ENCODE measurements around the gene SOX15. TPM values are rescaled to one million over a fixed set of nuclear protein-coding genes. Genes with fewer than 3 reads are reported as not detected.

The SOX15 gene
- total RNA-seq (2022; extraction: Qiagen RNA extraction; ENCODE audit: low read depth), result 0.16 to 0.30 TPM (median 0.19 TPM) in 5 replicates

DNA sequence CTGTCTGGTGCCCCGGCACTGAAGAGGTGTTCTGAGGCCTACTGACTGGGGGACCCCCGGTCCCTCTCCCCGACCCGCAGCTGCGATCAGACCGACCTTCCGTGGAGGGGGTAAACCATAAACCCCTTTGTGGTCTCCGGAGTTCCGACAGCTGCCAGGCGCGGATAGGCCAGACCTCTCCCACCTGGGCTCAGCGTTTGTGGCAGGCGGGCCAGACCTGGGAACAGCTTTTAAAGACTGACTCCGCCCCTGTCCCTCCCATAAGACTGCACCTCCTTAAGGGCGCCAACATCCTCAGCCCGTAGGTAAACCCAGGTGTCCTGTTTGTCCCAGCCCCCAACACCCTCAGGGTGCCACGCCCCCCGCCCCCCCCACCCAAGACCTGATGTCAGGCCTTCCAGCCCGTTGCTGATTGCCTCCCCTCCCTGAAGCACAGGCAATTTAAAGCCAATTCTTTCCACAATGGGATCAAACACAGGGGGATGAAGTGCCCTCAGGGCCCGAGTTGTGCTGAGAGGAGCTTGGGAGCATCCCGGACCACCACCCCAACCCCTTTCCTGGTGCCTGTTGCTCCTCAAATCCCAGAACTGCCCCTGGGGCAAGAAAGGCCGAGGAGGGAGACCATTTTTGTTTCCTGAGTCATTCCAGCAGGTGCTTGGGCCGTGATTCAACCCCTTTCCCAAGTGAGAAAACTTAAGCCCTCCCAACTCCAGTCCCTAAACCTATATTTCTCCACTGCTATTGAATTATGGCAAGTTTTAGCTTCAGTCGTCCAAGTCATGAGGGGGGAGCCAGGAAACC is at the start of gene SOX15:
Gene SOX15 (minus strand): TSS at position 204 of the 801 bp plus-strand sequence. CDS start 418 bp downstream, outside the sequence.

DNA sequence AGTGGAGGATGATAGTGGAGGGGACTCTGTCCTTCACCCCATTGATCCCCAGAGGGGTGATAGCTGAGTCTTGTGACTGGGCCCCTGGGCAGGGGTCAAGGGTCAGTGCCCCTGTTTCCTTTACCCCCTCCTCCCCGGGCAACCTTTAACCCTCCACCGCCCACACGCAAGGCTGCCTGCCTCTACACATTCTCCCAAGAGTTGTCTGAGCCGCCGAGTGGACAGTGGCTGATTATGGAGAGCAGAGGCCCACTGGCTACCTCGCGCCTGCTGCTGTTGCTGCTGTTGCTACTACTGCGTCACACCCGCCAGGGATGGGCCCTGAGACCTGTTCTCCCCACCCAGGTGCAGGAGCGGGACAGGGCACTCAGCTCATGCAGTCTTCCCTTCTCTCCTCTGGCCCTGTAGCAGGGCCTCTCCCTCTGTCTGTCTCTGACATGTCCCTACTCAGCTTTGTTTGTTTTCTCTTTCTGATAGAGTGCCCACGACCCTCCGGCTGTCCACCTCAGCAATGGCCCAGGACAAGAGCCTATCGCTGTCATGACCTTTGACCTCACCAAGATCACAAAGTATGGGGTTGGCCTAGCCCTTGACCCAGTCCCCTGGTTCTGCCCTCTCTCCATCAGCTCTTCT is 40.2 kb upstream of the SOX15 start, which contains the start of gene SHBG:
Gene SHBG (plus strand): TSS at position 197 of the 633 bp plus-strand sequence. CDS start 38 bp downstream, at position 235.

DNA sequence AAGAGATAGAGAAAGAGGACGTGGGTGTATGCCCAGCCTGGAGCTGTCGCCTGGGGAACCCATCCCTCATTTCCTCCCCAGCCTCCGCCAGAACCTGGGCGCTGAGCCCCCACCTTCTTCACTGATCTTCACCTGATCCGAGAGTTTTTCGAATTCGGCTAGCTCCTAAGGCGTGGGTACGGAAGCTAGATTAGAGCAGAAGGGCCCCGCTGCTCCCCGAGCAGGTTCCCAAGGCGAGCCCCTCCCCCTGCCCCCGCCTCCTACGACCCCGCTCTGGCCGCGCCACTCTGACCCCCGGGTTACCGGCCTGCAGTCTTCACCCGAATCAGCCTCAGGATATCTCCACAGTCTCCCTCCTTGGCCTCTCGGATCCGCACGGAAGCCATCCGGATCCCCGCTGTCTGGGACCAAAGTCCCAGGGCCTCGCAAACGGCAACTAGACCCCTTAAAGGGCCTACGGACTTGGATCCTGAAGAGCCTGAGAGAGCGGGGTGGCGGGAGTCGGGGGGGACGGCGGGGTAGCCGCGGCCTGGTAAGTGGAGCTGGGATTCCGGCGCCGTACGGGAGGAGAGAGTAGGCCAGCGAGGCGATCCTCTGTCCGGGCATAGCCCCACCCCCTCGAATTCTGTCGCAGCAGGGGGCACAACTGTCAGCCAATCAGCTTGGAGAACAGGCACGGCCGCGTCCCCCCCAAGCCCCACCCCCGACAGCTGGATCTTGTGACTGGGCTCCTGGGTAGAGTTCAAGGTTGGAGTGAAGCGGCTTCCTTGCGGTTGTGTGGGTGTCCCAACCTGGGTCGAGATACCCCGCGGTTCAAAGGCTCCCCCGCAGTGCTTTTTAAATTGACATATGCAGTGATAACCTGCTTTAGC is 37.6 kb upstream of the SOX15 start, which contains the start of gene SAT2:
Gene SAT2 (minus strand): TSS at position 572 of the 872 bp plus-strand sequence. CDS start 186 bp downstream, at position 386.

DNA sequence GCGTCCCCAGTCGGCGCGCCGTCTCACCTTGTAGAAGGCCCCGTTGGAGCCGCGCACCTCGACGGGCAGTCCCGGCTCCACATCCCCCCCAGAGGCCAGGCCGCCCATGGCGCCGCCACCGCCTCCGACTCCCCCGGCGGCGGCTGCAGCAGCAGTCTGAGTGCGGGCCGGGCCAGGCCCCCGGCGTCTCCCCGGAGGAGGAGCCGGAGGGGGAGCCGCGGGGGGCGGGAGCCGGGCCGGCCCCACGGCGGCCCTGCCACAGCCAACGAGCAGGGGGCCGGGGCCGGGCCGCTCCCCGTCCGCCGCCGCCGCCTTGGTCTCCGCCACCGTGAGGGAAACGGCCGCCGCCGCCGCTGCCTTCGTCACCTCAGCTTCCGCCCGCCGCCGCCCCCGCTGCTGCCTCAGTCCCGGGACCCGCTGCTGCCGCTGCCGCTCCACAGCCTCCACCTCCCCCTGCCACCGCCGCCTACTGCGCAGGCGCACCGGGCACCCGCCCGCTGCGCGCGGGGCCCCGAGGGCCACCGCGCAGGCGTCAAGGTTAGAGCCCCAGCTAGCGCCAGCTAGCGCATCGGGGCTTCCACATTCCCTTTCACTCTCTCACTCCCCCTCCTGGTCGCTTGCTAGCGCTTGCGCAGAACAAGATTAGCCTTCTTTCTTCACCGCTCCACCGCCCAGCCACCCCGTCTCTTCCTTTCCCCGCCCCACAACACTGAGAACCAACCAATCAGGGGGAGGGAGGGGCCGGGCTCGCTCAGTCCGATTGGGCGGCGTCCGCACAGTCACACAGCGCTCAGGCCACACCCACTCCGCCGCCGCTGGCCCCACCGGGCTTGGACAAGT is 24.8 kb upstream of the SOX15 start, which contains the start of gene FXR2:
Gene FXR2 (minus strand): TSS at position 473 of the 840 bp plus-strand sequence. CDS start 365 bp downstream, at position 108.

DNA sequence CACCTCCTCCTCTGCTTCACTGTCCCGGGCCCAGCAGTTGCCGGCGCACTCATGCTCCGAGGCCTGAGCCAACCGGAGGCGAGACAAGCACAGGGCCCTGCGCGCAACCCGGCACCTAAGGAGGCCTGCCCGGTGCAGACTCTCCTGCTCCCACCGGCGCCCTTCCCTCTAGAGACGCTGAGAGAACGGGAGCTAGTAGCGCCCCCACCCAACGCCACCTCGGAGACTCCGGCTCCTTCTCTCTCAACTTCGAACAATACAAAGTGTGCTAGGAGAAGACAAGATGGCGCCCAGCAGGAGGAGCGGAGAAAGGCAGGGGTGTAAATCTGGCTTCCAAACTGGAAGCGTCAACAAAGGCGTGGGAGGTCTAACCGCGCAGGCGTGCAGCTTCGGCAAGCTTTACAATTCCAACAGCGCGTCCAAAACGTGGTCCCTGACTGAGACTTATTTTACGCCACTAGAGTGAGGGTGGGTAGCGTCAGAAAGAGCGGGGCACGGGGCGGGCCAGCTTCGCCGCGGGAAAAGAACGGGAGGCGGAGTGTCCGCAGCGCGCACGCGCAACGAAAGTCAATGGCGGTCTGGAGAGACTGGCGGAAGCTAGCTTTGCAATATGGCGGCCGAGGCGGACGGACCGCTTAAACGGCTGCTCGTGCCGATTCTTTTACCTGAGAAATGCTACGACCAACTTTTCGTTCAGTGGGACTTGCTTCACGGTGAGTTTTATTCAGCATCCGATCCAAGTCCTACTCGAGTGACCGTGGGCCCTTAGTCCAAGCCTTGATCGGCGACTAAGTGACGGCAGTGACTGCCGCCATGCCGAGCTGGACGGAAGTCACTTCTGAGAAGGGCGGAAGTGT is 6.4 kb downstream of the SOX15 start, which contains the start of gene MPDU1:
Gene MPDU1 (plus strand): TSS at position 600 of the 857 bp plus-strand sequence. CDS start 11 bp downstream, at position 611.

DNA sequence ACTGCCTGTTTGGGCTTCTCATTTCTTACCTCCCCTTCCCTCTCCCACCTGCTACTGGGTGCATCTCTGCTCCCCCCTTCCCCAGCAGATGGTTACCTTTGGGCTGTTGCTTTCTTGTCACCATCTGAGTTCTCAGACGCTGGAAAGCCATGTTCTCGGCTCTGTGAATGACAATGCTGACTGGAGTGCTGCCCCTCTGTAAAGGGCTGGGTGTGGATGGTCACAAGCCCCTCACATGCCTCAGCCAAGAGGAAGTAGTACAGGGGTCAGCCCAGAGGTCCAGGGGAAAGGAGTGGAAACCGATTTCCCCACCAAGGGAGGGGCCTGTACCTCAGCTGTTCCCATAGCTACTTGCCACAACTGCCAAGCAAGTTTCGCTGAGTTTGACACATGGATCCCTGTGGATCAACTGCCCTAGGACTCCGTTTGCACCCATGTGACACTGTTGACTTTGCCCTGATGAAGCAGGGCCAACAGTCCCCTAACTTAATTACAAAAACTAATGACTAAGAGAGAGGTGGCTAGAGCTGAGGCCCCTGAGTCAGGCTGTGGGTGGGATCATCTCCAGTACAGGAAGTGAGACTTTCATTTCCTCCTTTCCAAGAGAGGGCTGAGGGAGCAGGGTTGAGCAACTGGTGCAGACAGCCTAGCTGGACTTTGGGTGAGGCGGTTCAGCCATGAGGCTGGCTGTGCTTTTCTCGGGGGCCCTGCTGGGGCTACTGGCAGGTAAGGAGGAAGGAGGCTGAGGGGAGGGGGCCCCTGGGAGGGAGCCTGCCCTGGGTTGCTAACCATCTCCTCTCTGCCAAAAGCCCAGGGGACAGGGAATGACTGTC is 10.7 kb downstream of the SOX15 start, which contains the start of gene CD68:
Gene CD68 (plus strand): TSS at position 638 of the 833 bp plus-strand sequence. CDS start 40 bp downstream, at position 678.

DNA sequence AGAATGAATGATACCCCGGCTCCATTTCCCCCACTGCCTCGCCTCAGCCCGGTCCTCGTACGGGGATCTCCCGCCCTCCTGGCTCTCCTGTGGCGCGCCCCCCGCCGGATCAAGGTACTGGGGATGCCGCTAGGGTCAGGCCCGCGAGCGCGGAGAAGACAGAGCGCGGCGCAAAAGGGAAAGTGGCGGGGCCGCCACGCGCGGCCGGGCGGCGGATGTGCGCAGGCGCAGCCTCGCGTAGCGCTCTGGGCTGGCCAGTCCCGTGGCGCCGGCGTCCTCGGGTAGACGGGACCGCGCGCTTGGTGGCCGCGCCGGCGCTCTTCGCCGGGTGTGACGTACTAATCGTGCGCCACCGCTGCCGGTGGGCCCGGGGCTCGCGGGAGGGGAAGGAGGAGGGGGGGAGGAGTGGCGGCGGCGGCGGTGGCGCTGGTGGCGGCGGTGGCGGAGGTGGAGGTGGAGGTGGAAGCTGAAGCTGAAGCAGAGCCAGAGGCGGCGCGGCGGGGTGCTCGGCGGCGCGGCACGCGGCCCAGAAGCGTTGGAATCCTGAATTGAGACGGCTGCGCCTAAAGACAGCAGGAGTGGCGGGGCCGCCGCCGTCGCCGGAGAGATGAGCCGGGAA is 28.2 kb downstream of the SOX15 start, which contains the start of gene SENP3:
Gene SENP3 (plus strand): TSS at position 331 of the 619 bp plus-strand sequence. CDS start 1,158 bp downstream, outside the sequence.

DNA sequence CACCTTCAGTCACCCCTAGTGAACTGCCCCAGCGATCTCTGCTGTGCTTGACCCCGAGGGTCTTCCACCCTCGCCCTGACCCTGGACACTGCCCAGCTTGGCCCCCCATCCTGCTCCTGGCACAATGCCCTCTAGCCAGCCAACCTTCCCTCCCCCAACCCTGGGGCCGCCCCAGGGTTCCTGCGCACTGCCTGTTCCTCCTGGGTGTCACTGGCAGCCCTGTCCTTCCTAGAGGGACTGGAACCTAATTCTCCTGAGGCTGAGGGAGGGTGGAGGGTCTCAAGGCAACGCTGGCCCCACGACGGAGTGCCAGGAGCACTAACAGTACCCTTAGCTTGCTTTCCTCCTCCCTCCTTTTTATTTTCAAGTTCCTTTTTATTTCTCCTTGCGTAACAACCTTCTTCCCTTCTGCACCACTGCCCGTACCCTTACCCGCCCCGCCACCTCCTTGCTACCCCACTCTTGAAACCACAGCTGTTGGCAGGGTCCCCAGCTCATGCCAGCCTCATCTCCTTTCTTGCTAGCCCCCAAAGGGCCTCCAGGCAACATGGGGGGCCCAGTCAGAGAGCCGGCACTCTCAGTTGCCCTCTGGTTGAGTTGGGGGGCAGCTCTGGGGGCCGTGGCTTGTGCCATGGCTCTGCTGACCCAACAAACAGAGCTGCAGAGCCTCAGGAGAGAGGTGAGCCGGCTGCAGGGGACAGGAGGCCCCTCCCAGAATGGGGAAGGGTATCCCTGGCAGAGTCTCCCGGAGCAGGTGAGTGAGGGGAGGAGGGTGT is 31.2 kb downstream of the SOX15 start, which contains the start of gene TNFSF13:
Gene TNFSF13 (plus strand): TSS at position 207 of the 776 bp plus-strand sequence. CDS start 290 bp downstream, at position 497.

DNA sequence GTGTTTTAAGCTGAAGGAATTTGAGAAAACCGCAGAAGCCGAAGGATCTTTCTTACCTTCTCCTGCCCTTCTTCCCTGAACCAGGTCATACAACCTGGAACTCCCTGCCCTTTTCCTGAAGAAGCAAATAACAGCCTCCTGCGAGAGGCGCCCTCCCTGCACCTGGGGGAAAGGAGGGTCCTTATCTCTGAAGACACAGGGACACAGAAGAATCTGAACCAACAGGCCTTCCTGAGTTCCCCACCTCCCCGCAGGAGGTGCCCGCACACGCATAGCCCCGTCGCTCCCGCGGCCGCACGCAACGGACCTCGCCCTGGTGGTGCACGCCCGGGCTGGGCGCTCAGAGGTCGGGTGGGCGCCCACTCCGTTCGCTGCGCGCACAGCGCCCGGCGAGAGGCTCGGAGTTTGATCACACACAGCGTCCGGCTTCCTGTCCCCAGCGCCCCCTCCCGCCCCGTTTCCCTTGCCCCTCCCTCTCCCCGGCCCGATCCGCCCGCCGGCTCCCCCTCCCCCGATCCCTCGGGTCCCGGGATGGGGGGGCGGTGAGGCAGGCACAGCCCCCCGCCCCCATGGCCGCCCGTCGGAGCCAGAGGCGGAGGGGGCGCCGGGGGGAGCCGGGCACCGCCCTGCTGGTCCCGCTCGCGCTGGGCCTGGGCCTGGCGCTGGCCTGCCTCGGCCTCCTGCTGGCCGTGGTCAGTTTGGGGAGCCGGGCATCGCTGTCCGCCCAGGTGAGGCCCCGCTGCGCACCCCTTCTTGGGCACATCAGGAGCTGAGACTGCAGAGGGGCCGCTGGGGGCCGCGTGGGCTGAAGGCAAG is 41.1 kb downstream of the SOX15 start, which contains the start of gene TNFSF12:
Gene TNFSF12 (plus strand): TSS at position 474 of the 816 bp plus-strand sequence. CDS start 96 bp downstream, at position 570.

Other genes with a start within 250 kb of the SOX15 start
- gene KCTD11, start 237.9 kb downstream of the SOX15 start, total RNA-seq (2022; extraction: Qiagen RNA extraction; ENCODE audit: low read depth), result 10.7 to 15.4 TPM (median 12.9 TPM) in 5 replicates
- gene TMEM95, start 234.9 kb downstream of the SOX15 start, total RNA-seq (2022; extraction: Qiagen RNA extraction; ENCODE audit: low read depth), result not detected in 5 replicates
- gene TNK1, start 209.0 kb downstream of the SOX15 start, total RNA-seq (2022; extraction: Qiagen RNA extraction; ENCODE audit: low read depth), result 1.5 to 2.1 TPM (median 1.9 TPM) in 5 replicates
- gene PLSCR3, start 195.6 kb downstream of the SOX15 start, total RNA-seq (2022; extraction: Qiagen RNA extraction; ENCODE audit: low read depth), result 35.0 to 47.4 TPM (median 36.8 TPM) in 5 replicates
- 183 to 235 TPM (median 214 TPM) in 5 replicates for gene TMEM256, start 186.0 kb downstream of the SOX15 start, total RNA-seq (2022; extraction: Qiagen RNA extraction; ENCODE audit: low read depth)
- gene NLGN2, start 182.2 kb downstream of the SOX15 start, total RNA-seq (2022; extraction: Qiagen RNA extraction; ENCODE audit: low read depth), result 13.0 to 21.8 TPM (median 16.6 TPM) in 5 replicates
- not detected in 5 replicates for gene SPEM1, start 169.8 kb downstream of the SOX15 start, total RNA-seq (2022; extraction: Qiagen RNA extraction; ENCODE audit: low read depth)
- gene SPEM2, start 164.5 kb downstream of the SOX15 start, total RNA-seq (2022; extraction: Qiagen RNA extraction; ENCODE audit: low read depth), result 0.08 TPM in 1 of 5 replicates, not detected in the others
- gene SPEM3, start 161.2 kb downstream of the SOX15 start, total RNA-seq (2022; extraction: Qiagen RNA extraction; ENCODE audit: low read depth), result not detected in 5 replicates
- gene TMEM102, start 154.7 kb downstream of the SOX15 start, total RNA-seq (2022; extraction: Qiagen RNA extraction; ENCODE audit: low read depth), result 8.7 to 15.2 TPM (median 12.6 TPM) in 5 replicates
- 0.74 to 1.4 TPM (median 1.2 TPM) in 5 replicates for gene FGF11, start 150.6 kb downstream of the SOX15 start, total RNA-seq (2022; extraction: Qiagen RNA extraction; ENCODE audit: low read depth)
- gene CHRNB1, start 145.0 kb downstream of the SOX15 start, total RNA-seq (2022; extraction: Qiagen RNA extraction; ENCODE audit: low read depth), result 5.7 to 8.0 TPM (median 7.2 TPM) in 5 replicates
- 17.8 to 24.3 TPM (median 22.7 TPM) in 5 replicates for gene ZBTB4, start 110.5 kb downstream of the SOX15 start, total RNA-seq (2022; extraction: Qiagen RNA extraction; ENCODE audit: low read depth)
- not detected in 5 replicates for gene SLC35G6, start 108.6 kb downstream of the SOX15 start, total RNA-seq (2022; extraction: Qiagen RNA extraction; ENCODE audit: low read depth)
- 62.1 to 84.5 TPM (median 77.7 TPM) in 5 replicates for gene POLR2A, start 105.7 kb downstream of the SOX15 start, total RNA-seq (2022; extraction: Qiagen RNA extraction; ENCODE audit: low read depth)
- 8.8 to 13.0 TPM (median 10.7 TPM) in 5 replicates for gene TNFSF12, start 41.0 kb downstream of the SOX15 start, total RNA-seq (2022; extraction: Qiagen RNA extraction; ENCODE audit: low read depth)
- gene TNFSF13, start 31.3 kb downstream of the SOX15 start, total RNA-seq (2022; extraction: Qiagen RNA extraction; ENCODE audit: low read depth), result 0.72 to 1.5 TPM (median 1.1 TPM) in 5 replicates
- 93.8 to 107 TPM (median 95.9 TPM) in 5 replicates for gene SENP3, start 28.2 kb downstream of the SOX15 start, total RNA-seq (2022; extraction: Qiagen RNA extraction; ENCODE audit: low read depth)
- 31.7 to 44.5 TPM (median 39.7 TPM) in 5 replicates for gene CD68, start 10.5 kb downstream of the SOX15 start, total RNA-seq (2022; extraction: Qiagen RNA extraction; ENCODE audit: low read depth)
- gene MPDU1, start 6.2 kb downstream of the SOX15 start, total RNA-seq (2022; extraction: Qiagen RNA extraction; ENCODE audit: low read depth), result 117 to 140 TPM (median 122 TPM) in 5 replicates
- gene FXR2, start 24.8 kb upstream of the SOX15 start, total RNA-seq (2022; extraction: Qiagen RNA extraction; ENCODE audit: low read depth), result 52.7 to 63.1 TPM (median 62.0 TPM) in 5 replicates
- gene SAT2, start 37.7 kb upstream of the SOX15 start, total RNA-seq (2022; extraction: Qiagen RNA extraction; ENCODE audit: low read depth), result 70.6 to 108 TPM (median 81.7 TPM) in 5 replicates
- gene SHBG, start 40.0 kb upstream of the SOX15 start, total RNA-seq (2022; extraction: Qiagen RNA extraction; ENCODE audit: low read depth), result 0.47 to 0.70 TPM (median 0.64 TPM) in 5 replicates
- gene ATP1B2, start 60.8 kb upstream of the SOX15 start, total RNA-seq (2022; extraction: Qiagen RNA extraction; ENCODE audit: low read depth), result 0.13 to 0.42 TPM (median 0.27 TPM) in 5 replicates
- gene TP53, start 97.4 kb upstream of the SOX15 start, total RNA-seq (2022; extraction: Qiagen RNA extraction; ENCODE audit: low read depth), result 46.4 to 54.0 TPM (median 52.3 TPM) in 5 replicates
- gene WRAP53, start 98.4 kb upstream of the SOX15 start, total RNA-seq (2022; extraction: Qiagen RNA extraction; ENCODE audit: low read depth), result 33.8 to 47.6 TPM (median 43.3 TPM) in 5 replicates
- 0.85 to 1.9 TPM (median 1.7 TPM) in 5 replicates for gene EFNB3, start 115.1 kb upstream of the SOX15 start, total RNA-seq (2022; extraction: Qiagen RNA extraction; ENCODE audit: low read depth)
- 0.01 to 0.02 TPM (median 0.02 TPM) in 3 of 5 replicates, not detected in the others for gene DNAH2, start 127.7 kb upstream of the SOX15 start, total RNA-seq (2022; extraction: Qiagen RNA extraction; ENCODE audit: low read depth)
- gene KDM6B, start 244.1 kb upstream of the SOX15 start, total RNA-seq (2022; extraction: Qiagen RNA extraction; ENCODE audit: low read depth), result 13.2 to 24.6 TPM (median 20.3 TPM) in 5 replicates

Data from A549 treated with RU486 at 1 μM for 4 hours (cell line).